Ecto neural progenitor cell (in vitro differentiated cells): ENCODE data around the gene TGFA.

ENCODE experiments used
- DNase-seq: peaks from one replicate; pipeline ENCODE4 v3.0.0-alpha.2; 2018; ENCODE audit warnings: low spot score

Gene TGFA

GRCh38 chr2:70523996-70524965 lies 29.3 kb downstream of the TGFA start:
- no peak for DNase-seq

- DNase-seq: no peak
Observed at GRCh38 chr2:70523672-70523995, 30.0 kb downstream of the TGFA start.

GRCh38 chr2:70522627-70523026 lies 31.0 kb downstream of the TGFA start:
- DNase-seq: no peak

- DNase-seq: no peak
Observed at GRCh38 chr2:70520825-70521224, 32.8 kb downstream of the TGFA start.

- no peak for DNase-seq
Observed at GRCh38 chr2:70519453-70519852, 34.2 kb downstream of the TGFA start.

- DNase-seq: no peak
Observed at GRCh38 chr2:70518557-70518956, 35.1 kb downstream of the TGFA start.

GRCh38 chr2:70517804-70518203 lies 35.8 kb downstream of the TGFA start:
- DNase-seq: no peak

- no peak for DNase-seq
Observed at GRCh38 chr2:70516596-70516995, 37.0 kb downstream of the TGFA start.

GRCh38 chr2:70515938-70516337 lies 37.7 kb downstream of the TGFA start:
- no peak for DNase-seq

- DNase-seq: no peak
Observed at GRCh38 chr2:70514612-70515055, 39.0 kb downstream of the TGFA start.

GRCh38 chr2:70513738-70514137 lies 39.9 kb downstream of the TGFA start:
- no peak for DNase-seq

GRCh38 chr2:70511971-70512729 lies 41.5 kb downstream of the TGFA start:
- no peak for DNase-seq

GRCh38 chr2:70510313-70510712 lies 43.3 kb downstream of the TGFA start:
- no peak for DNase-seq

- no peak for DNase-seq
Observed at GRCh38 chr2:70509565-70509964, 44.1 kb downstream of the TGFA start.

GRCh38 chr2:70508711-70509462 lies 44.7 kb downstream of the TGFA start:
- DNase-seq: no peak

- DNase-seq: no peak
Observed at GRCh38 chr2:70505613-70506391, 47.8 kb downstream of the TGFA start.

GRCh38 chr2:70504750-70505149 lies 48.9 kb downstream of the TGFA start:
- DNase-seq: no peak

- DNase-seq: peak; percentile 13
Observed at GRCh38 chr2:70503896-70504295, 49.7 kb downstream of the TGFA start.

GRCh38 chr2:70501728-70502127 lies 51.9 kb downstream of the TGFA start:
- no peak for DNase-seq

- DNase-seq: no peak
Observed at GRCh38 chr2:70501215-70501614, 52.4 kb downstream of the TGFA start.

GRCh38 chr2:70499253-70499652 lies 54.4 kb downstream of the TGFA start:
- DNase-seq: no peak

GRCh38 chr2:70498528-70498927 lies 55.1 kb downstream of the TGFA start:
- DNase-seq: no peak
